Pulmonary artery endothelial cell (primary cell): ENCODE data around the gene SHROOM3. TPM values are rescaled to one million over a fixed set of nuclear protein-coding genes. Genes with fewer than 3 reads are reported as not detected.

Experiments used
- DNase-seq: peaks from one replicate; pipeline ENCODE4 v3.0.0-alpha.2; 2011; ENCODE audit warnings: low read depth, low spot score
- total RNA-seq: library from RNA; depleted of rRNA; stranded (reverse); fragments of >200 nt; gene quantifications from 2 replicates; pipeline ENCODE4 v1.2.3, GENCODE V29; 2014

Gene SHROOM3
- total RNA-seq, 1 donor from 2014 or later = 8.1 TPM

DNA sequence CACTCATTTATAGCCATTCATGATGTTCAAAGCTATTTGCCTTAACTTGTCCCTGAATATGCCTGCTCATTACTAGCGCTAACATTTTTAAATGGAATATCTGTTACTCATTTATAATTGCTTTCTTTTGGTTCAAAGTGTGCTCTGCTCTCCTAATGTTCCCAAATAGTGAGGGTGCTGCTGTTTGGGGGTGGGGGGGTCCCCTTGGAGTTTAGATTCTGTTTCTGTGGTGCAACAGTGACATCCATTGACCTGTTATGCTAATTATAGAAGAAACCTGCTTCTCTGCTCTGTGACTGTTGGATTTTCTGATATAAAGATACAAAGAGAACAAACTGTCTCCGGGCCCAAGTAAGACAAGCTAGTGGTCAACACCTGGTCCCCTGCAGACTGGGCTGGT, 222.4 kb downstream of the SHROOM3 start:
- no peak for DNase-seq

DNA sequence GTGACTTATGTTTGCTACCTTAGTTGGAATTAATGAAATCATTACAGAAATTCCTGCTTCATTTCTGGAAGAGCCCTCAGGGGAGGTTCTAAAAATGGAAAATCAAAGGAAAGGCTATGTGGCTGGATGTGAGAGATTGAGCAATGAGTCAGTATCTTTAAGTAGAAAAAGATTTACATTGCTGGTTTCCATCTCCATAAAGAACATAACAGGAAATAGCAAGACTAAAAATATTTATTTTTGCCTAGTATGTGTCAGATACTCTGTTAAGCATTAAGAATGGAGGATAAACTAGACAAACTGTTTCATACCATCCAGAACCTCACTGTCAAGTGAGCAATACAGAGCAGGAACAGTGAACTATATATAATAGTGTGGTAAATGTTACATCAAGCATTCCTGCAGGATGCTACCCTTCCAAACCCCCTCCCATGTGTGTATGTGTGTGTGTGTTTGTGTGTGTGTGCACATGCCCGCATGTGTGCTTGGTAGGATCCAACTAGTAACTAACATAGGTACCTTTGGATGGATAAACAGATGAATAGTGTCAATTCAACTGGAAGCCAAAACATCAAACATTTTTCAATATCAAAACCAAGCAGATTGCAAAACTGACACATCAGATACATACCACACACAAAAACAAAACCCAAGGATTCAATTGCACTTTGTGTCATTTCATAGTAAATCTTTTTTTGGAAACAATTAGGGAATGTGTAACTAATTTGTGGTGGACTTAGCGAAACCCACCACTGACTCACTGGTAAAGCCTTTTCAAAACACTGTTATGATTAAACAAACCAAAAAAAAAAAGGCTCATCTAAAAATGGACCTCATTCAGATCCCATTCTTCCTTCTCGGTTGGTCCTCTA, 223.4 kb downstream of the SHROOM3 start:
- DNase-seq = peak; percentile 45

DNA sequence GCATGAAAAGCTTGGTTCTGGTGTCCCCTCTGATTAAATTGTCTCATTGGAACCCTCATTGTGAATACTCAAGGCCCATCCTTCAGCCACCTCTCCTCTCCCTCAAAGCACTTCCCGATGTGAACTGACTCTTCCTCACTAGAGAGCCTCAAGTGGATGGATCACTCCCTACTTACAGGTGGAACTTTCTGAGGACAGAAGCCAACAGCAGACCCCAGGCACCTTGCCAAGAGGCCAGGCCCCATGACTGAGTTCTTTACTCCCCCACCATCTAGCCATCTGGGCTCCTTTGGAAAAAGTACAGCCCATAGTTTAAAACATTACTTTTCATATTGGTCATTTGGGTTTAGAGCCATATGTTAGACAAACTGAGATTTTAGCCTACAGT, 224.1 kb downstream of the SHROOM3 start:
- DNase-seq = no peak

DNA sequence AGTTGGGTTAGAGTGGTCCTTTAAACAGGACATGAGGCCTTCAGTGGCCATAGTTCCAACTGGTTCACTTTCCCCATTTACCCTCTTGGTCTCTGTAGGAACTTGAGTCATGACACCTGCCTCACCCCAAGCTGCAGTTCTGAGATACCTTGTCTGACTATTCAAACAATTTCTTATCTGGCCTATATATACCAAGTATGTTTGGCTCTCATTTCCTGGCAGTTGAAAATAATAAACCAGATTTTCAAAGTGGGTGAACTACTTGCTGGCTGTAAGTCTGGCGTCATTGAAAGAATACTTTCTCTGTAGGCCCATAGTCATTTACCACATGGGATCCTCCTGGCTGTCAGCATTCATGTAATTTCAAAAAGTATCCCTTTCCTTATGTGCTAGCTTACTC, 228.8 kb downstream of the SHROOM3 start:
- DNase-seq = no peak

DNA sequence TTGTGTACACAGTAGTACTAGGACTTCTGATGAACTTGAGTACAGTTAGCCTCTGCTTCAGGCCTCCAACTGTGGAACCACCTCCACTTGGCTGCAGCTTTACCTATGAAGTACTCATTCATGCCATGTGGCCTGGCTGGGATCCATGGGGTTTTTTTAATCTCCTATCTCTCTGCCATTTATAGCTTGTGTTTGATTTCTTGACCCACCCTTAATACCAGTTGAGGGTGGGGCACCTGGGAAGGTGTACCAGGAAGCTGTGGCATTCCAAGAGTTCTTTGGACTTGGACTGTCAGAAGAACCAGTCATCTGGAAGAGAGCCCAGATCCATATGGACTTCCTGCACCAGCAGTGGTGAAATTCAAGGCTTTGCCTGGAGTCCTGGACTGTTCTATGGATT, 230.1 kb downstream of the SHROOM3 start:
- DNase-seq = no peak

DNA sequence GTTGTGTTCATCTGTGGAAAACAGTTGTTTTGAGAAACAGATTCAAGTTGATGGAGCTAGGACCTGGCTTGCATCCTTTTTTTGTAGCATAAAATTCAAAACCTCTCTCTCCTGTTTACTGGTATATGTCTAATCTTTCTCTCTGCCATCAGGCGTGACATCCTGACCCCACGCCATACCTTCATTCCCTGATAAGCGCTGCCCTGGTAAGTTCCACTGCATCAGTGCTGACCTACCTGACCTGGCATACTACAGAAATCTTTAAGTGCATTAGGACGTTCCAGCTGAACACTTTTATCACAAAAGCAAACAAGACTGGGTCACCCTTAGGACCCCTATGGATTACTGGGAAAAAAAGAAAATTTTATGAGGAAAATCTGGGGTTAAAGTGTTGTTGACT, 230.7 kb downstream of the SHROOM3 start:
- no peak for DNase-seq

DNA sequence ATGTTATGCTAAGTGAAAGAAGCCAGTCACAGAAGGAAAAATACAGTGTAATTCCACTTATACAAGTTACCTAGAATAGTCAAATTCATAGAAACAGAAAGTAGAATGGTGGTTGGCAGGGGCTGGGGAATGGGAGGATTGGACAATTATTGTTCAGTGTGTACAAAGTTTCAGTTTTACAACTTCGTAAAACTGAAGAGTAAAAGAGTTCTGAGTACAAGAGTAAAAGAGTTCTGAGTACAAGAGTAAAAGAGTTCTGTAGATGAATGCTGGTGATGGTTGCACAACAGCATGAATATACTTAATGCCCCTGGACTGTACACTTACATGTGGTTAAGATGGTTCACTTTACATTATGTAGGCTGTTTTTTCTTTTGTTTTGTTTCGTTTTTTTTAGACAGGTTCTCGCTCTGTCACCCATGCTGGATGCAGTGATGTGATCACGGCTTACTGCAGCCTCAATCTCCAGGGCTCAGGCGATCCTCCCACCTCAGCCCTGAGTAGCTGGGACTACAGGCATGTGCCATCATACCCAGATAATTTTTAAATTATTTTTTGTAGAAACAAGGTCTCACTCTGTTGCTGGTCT, 232.0 kb downstream of the SHROOM3 start:
- no peak for DNase-seq

DNA sequence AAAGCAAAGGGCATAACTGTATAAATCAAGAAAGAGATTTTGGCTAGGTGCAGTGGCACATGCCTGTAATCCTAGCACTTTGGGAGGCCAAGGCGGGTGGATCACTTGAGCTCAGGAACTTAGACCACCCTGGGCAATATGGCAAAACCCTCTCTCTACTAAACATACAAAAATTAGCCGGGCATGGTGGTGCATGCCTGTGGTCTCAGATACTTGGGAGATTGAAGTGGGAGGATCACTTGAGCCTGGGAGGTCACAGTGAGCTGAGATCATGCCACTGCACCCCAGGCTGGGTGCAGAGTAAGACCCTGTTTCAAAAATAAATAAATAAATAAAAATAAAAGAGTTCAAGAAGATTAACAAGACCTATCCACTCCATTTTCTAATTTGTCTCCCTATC, 235.6 kb downstream of the SHROOM3 start:
- no peak for DNase-seq

DNA sequence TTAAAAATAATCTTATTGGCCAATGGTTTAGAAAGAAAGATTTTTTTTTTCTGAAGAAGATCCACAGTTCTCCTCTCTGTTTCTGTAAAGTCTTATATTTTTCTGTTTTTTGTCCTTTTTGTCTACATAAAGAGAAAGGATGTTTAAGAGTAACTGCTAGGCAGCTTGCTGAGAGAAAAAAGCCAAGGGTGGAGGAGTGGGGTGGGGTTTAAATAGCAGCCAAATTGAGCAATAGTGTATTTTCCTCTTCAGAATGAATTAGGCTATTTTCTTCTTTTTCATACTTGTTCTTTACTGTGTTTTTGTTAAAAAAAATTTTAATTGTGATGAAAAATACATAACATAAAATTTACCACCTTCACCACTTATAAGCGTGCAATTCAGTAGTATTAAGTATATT, 238.3 kb downstream of the SHROOM3 start:
- DNase-seq = no peak

DNA sequence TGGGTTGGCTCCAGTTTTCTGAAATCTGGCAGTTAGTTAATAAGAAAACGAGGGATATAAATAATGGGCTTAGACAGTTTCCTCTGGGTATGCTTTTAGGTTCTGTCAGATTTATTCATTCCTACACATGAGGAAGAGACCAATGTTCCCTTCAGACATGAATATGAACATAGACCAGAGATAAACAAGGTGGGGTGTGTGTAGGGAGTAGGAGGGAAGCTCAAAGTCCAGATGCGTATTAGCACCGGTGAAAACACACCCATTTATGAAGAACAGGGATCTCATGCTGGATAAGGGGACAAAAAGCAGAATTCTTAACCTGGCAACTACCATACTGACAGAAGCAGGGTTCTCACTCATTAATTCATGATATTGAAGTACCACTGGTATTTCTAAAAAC, 240.0 kb downstream of the SHROOM3 start:
- no peak for DNase-seq

DNA sequence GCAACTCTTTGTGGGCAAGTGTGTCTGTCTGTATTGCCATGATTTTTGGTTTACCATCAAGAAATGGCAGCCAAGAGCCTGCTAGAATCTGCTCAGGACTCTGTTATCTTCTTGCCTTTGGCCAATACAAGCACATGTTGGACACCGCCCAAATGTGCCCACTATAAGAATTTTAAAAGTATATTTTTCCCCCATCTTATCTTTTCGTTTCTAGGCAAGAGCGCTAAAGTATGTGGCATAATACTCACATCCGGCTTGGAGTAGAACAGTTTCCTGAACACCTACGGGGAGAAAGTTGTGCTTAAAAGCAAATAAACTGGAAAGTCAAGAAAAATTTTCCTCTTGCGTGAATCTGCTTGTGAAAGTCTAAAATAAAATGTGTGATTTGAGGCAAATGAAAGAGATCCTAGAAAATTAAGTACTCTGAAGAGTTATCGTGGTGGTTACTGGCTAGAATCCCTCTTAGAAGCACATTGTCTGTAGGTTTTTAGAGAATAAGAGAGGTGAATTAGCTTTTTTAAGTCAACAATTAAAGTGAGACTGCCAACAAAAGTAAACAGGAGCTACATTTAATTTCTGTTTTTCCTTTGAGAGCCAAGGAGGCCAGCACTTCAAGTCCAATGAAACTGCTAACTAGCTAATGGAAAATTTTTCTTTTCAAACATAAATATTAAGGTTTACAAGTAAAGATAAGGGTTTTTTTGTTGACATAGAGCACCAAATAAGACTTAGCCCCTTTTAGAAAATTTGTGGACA, 242.7 kb downstream of the SHROOM3 start:
- DNase-seq = no peak

DNA sequence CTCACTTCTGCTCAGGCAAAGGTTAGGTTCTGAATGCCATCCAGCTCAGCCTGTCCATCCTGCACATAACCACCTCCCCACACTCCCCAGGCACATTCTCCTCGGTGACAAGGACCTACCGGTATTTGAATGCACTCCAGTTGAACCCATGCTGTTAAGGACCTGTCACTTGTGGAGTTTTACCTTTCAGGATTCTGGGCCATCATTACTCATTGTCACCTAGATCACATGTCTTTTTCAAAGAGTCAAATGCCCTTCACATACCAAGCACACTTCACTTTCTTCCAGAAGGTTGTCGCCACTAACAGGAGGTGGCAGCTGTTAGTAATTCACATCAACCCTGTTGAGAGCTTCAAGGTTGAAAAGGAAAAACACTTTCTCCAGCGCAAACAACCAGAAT, 244.7 kb downstream of the SHROOM3 start:
- DNase-seq = no peak

DNA sequence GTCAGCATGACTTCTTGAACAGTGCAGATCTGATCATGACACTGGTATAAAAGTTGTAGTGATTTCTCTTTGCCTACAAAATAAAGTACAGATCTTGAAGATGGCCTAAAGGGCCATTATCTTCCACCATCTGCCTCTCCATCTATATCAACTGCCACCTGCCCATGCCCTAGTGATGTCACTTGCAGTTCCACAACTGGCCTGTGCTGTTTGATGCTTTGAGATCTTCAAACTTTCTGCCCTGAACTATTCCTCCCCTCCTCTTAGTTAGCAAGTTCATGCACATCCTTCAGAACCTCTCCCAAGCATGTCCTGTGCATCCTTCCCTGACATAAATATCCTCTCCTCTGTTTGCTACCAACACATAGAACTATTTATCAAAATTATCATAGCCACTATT, 245.9 kb downstream of the SHROOM3 start:
- DNase-seq = no peak

DNA sequence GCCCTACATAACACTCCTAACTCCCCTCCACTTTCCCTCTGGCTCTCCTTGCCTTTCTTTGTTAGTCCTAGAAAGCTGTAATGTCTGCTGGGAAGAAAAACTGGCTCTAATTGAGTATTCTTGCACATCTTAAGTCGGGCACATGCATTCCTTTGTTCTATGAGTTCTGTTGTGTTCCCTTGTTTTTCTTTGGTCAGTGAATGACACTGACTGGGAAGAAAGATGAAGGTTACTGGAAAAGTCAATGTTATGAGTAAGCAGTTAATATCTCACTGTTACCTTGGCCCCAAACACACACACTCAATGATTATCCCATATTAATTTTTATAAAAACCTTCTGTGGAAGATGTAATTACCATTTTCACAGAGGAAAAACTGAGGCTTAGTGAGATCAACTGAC, 247.0 kb downstream of the SHROOM3 start:
- DNase-seq = no peak

DNA sequence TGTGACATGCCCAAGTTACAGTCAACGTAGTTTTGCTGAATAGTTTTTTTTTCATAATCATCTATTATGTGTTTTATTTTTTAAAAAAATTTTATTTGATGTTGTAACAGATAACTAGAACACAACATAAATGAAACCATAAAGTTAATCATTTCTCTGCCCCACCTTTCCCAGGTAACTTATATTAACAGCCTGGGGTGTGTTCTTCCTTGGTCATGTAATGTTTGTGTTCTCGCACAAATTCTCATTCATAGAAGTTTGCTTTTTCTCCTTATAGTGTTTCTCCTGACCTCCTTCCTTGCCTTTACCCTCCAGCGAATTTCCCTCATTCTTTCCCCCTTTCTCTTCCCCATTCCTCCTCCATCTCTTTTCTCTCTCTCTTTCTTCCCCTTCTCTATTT, 248.1 kb downstream of the SHROOM3 start:
- DNase-seq = no peak

DNA sequence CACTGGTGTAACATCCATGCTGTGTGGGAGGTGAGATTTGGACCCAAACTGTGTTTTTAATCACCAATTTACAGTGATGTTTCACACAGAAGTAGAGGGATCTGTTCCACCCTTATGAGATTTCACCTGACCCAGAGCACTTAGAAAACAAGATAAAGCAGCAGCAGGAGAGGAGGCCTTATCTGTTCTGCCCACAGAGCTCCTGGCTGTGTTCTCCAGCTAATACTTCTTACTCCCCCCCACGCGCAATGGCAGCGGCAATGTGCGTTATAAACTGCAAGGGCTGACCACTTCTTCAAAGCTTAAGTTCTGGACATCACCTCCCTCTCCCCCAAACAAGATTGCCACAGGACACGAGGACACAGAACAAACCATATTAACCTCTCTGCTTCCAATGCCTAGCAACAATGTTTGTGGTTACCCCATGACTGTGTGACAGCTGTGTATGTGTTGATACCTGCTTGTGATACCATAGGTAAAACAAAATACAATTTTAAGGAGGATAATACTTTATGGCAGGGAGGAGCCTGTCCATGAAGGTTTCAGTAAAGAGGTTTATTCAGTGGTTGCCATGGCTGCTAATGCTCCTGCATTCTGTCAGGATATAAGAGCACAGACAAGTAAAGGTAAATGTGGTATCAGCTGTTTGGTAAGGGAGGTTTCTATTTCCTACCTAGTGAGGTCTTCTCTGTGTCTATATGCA, 252.9 kb downstream of the SHROOM3 start:
- no peak for DNase-seq

DNA sequence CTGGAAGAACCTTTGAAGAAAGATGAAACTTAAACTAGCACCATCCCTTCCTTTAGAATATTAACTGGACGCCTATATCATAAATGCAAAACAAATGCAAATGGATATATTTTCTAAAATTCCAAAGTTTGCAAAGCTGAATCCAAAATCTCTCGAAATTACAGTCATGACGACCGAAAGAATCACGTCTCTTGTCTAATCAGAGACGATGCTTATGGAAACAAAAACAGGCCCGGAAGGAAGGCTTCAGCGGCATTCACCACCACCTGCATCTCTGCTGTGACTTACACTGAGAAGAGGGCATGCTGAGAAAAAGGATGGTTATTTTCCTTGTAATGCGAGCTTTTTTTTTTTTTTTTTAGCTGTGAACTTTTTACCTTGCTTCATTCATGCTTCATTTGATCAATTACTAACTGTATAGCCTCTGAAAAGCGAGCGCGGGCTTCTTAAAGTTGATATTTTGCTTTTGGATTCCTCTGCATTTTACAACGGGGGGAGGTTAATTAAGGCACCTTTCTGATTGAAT, 253.7 kb downstream of the SHROOM3 start:
- no peak for DNase-seq

DNA sequence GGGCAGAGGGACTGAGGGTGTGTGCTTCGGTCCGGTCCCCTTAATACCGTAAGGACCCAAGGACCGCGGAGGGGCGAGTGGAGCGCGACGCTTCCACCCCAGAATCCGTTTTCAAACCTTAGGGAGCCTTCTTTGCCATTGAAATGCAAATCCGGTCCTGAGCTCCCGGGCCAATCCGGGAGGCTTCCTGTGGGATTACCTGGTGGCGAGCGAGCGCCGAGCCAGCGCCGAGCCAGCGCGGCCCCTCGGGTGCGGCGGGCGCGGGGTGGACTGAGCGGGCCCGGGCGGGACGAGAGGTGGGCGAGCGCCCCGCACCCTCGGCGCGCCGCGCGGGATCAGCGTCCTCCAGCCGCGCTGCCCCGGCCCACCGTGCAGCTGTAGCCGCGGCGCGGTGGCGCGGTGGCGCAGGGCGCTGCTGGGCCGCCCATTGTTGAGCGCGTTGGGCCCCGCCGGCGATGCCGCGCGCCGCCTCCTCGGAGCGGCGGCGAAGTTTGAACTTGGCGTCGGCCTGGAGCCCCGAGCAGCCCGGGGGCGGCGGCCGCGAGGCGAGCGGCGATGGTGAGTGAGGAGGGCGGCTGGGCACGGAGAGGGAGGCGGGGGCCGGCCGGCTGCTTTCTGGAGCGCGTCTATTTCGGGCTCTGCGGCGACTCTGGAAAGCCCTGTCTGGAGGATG, 254.3 kb downstream of the SHROOM3 start:
- no peak for DNase-seq

DNA sequence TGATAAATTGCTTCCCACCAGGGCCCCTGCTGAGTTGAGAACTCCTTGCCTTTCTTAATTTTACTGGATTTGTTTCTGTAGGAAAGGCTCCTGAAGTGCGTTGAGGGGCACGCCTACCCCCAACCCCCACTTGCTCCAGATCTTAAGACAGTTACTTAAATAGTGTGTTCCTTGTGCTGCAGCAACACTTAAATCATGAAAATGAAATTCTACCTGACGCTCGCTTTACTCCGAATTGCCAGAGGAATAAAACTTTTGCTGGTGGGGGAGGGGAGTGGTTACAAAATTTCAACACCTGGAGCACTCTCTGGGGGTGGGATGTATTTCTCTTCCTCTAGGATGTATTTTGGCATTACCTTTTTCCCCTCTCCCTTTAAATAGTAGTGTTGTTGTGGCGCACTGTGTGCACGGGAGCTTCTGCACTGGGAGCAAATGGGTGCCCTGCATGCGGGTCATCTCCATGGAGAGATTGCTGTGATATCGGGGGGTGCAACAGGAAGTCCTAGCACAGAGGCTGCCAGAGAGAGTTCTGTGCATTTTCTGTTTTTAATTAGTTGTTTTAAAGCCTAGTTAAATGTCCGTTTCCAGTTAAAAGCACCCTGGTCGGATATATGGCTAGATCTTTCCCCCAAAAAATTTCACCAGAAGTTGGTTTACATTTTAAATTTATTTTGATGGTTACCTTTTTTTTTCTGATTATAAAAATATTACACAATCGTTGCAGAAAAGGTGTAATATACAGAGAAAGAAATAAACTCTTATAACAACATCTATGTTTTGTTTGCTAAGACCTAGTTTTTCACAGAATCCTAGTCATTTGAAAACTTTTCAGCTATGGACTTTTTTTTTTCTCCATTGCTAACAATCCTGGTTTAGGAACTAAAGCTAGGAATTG, 255.2 kb downstream of the SHROOM3 start:
- DNase-seq = no peak

DNA sequence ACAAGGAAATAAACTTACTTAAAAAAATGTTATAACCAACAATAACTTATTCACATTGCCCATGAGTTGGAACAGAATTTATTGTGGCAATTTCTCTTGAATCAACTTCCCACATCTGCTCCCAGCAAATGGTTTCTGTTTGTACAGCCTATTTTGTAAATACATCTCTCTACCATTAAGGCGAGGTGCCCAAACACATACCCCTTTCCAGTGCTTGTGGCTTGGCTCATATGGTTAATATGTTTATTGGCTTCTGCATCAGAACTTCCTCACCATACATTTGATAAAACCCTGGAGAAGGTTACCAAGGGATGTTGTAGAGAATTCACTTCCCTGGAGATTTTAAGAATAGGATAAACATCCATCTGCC, 255.9 kb downstream of the SHROOM3 start:
- no peak for DNase-seq
